SK-N-MC (cell line): ENCODE data around the gene LRP8.

Experiments
- DNase-seq: peaks from one replicate; pipeline ENCODE4 v3.0.0-alpha.2; 2011; ENCODE audit warnings: low read depth, low spot score
- H3K27ac ChIP-seq: fragments of 200-600 bp; sonication (generic); 2 replicates; pipeline ENCODE4 v1.5.1; 2016; ENCODE audit warnings: mixed run types
- H3K36me3 ChIP-seq: fragments of 200-600 bp; sonication (generic); 2 replicates; pipeline ENCODE4 v1.6.1; 2017; ENCODE audit warnings: antibody characterized with exemption, low read length, mixed read lengths; ENCODE audit not compliant: insufficient read depth
- H3K4me3 ChIP-seq: fragments of 200-600 bp; sonication (generic); 2 replicates; pipeline ENCODE4 v1.5.1; 2016
- H3K9ac ChIP-seq: fragments of 200-600 bp; sonication (generic); 2 replicates; pipeline ENCODE4 v1.8.0; 2017; ENCODE audit warnings: mixed run types, mixed read lengths; ENCODE audit not compliant: insufficient read length
- H3K9me3 ChIP-seq: fragments of 200-600 bp; sonication (generic); 2 replicates; pipeline ENCODE4 v1.6.1; 2017; ENCODE audit warnings: low read depth, mild to moderate bottlenecking, antibody characterized with exemption, low read length, moderate library complexity, mixed read lengths
- EZH2 ChIP-seq: fragments of 200-600 bp; sonication (generic); IDR thresholded peaks from one replicate; pipeline ENCODE4 v1.6.1; 2017; ENCODE audit warnings: antibody characterized with exemption
- FOXP2 ChIP-seq: optimal IDR thresholded peaks from 2 replicates; pipeline ENCODE3; 2011; ENCODE audit warnings: mild to moderate bottlenecking, moderate library complexity; ENCODE audit not compliant: insufficient read depth; ENCODE audit errors: extremely low read length, control extremely low read depth
- POLR2AphosphoS5 ChIP-seq: IDR thresholded peaks from 2 replicates; pipeline ENCODE4 v1.6.1; 2012; ENCODE audit warnings: mild to moderate bottlenecking, low read depth, low read length, borderline replicate concordance

The LRP8 gene

DNA sequence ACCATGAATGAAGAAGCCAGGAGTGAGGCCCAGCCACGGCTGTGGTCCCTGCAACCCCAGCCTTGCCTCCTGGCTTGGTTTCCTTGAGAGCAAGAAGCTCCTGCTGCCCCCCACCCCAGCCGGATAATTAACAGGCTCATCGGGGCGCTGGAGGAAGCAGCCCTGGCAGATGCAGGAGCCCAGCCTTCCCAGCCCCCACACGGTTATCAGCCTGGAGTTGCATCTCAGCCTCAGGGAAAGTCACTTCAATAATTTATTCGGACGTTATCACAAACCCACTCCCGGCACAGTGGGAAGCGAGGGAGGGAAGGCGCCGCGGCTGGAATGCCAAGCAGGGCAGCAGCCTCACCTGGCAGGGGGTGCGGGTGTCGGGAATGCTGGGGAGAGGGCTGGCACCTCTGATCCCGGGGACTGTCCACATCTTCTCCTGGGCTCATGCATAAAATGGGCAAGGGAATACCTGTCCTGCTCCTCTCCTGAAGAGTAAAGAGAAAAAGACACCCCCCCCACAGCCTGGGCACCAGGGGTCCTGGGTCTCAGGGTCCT, 43.3 kb upstream of the LRP8 start:
- Histone ChIP-seq H3K4me3 (no peak overlapping the region), H3K9me3 (no peaks in the 10 kb centered on the region), H3K36me3 (no peaks in the 10 kb centered on the region), H3K9ac (no peak overlapping the region), H3K27ac (no peak overlapping the region)
- DNase-seq, result no peak
- TF ChIP-seq POLR2AphosphoS5 (no peak), FOXP2 (no peak), EZH2 (no peak)

DNA sequence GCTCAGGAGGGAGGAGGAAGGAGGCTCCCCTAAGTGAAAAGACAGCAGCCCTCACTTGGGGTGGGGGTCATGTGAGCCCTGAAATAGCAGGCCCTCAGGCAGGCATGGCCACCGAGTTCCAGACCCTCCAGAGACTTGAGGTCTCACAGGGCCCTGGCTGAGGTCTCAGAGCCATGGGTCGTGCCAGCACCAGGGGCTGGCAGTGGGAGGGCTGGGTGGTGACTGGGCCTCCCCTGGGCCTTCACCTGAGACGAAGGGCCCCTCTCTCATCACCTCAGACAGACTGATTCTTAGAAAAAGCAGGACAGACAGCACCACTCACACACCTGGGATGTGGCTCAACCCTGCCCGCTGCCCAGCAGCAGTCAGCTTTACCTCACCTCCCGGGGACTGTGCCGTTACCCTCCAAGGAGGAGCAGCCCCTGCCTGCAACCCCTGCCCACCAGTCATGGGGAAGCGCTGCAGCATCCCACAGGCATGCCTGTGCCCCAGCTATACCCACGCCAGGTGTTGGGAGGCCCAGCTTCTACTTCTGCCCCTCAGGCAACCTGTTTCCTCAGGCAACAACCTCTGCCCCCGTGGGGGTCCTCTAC, 42.6 kb upstream of the LRP8 start:
- Histone ChIP-seq H3K4me3 (no peak overlapping the region), H3K36me3 (no peaks in the 10 kb centered on the region), H3K9me3 (no peaks in the 10 kb centered on the region), H3K27ac (no peak overlapping the region), H3K9ac (no peak overlapping the region)
- TF ChIP-seq POLR2AphosphoS5, result no peak
- no peak for TF ChIP-seq EZH2
- no peak for TF ChIP-seq FOXP2
- no peak for DNase-seq

DNA sequence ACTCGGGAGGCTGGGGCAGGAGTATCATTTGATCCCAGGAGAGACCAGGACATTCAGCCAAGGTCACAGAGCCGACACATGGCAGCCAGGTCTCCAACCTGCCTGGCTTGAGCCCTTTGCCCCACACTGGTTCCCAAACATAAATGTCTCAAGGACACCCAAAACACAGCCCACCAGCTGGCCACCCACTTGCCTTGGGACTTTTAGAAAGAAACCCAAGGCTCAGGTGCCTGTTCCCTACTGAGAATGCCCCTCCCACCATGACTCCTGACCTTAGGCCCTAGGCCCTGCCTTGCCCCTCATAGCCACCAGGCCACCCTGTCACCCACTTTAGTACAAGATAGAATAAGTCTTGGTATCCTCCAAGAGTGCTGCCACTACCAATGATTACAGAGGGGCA, 41.9 kb upstream of the LRP8 start:
- no peak for DNase-seq
- no peak overlapping the region for H3K9ac ChIP-seq
- no peaks in the 10 kb centered on the region for H3K36me3 ChIP-seq
- no peaks in the 10 kb centered on the region for H3K9me3 ChIP-seq
- H3K27ac ChIP-seq, result no peak overlapping the region
- H3K4me3 ChIP-seq, result no peak overlapping the region
- TF ChIP-seq FOXP2 (no peak), EZH2 (no peak), POLR2AphosphoS5 (no peak)

DNA sequence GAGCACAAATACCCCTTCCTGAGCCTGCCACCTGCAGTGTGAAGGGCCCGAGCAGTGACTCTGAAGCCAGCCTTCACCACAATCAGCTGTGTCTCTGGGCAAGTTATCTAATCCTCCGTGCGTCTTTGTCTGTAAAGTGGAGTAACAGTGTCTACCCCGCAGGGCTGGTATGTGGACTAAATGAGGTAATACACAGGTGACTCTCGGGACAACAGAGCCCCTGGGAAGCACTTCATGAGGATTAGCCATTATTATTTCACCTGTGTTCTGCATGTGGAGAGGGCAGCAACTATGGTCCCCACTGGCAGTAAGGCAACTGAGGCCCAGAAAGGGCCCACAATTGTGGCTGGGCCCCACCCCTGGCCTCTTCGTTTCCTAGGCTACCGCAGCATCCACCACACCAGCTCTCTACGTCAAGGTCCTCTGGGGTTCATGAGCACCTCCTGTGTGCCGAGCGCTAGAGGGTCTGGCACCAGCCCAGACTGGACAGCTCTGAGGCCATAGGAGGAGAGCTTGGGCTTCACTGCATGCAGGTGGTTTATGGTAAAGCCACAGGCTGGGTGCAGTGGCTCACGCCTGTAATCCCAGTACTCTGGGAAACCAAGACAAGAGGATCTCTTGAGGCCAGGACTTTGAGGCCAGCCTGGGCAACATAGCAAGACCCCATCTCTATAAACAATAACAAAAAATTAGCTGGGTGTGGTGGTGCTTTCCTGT, 41.3 kb upstream of the LRP8 start:
- H3K27ac ChIP-seq, result no peak overlapping the region
- H3K4me3 ChIP-seq, result no peak overlapping the region
- no peak overlapping the region for H3K9ac ChIP-seq
- H3K9me3 ChIP-seq, result no peaks in the 10 kb centered on the region
- no peak for DNase-seq
- TF ChIP-seq EZH2, result no peak
- no peak for TF ChIP-seq FOXP2
- TF ChIP-seq POLR2AphosphoS5, result no peak
- H3K36me3 ChIP-seq, result no peaks in the 10 kb centered on the region

DNA sequence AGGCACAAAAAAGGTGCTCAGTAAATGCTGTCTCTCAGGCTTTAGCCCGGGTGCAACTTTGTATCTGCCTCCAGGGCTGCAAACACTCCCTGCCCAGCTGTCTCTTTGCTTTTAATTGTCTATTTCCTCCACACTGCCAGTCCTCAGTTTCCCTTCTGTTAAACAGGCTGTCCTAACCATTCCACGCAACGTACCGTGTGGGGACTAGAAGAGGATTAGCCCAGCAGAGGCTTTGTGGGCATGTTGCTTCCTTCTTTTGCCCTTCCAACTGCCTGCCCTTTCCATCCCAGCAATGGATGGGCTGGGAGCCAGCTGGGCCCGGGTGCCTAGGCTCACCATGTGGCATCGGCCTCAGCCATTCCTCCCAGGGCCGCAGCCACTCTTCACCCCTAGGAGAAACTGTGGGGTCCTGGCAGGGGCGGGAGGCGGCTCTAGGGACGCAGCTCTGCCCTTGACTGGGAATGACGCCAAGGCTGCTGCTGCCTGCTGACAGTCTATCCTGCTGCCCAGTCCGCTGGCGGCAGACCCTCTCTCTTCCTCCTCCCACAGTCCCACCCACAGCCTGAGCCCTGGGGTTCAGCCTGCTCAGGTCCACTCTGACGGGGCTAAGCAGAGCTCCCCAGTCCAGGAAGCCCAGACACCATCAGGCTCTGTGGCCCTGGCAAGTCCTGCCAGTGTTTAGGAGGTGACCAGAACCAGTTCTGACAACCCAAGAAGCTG, 40.6 kb upstream of the LRP8 start:
- no peak overlapping the region for H3K27ac ChIP-seq
- H3K9ac ChIP-seq, result no peak overlapping the region

DNA sequence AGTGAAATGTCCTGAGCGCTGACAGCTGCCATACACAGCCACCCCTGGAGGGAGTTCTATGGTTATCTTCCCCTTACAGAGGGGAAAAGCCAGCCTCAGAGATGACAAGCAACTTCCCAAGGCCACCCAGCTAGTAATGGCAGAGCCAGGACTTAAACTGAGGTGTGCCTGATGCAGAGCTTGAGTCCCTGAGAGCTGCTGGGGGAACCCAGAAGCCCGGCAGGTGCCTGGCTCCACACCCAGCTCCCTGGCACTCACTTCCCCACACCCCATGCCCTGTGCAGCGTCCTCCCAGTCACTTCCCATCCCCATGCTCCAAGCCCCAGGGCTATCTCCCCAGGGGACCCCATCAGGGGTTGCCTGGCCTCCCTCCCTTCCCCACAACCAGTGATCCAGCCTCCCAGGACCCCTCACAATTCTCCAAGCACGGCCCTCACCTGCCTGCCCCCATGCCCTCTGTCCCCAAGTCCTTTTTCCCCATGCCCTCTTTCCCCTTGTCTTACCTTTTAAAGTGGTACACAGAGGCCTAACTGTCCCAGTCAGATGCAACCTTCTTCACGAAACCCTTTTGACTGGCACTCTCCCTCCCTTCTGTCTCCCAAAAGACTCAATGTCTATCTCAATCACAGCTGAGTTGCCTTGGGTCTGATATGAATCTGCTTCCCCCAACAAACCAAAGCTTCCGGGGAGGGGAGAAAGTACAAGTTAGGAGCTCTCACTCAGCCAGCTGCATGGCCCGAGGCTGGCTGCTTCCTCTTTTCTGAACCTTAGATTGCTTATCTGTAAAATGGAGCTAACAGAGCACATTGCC, 39.8 kb upstream of the LRP8 start:
- DNase-seq, result peak; percentile 12

More for the DNA sequence above, 40.6 kb upstream of the LRP8 start:
- no peak overlapping the region for H3K4me3 ChIP-seq
- TF ChIP-seq EZH2 (no peak), FOXP2 (no peak), POLR2AphosphoS5 (no peak)
- no peaks in the 10 kb centered on the region for H3K9me3 ChIP-seq
- no peak for DNase-seq
- no peaks in the 10 kb centered on the region for H3K36me3 ChIP-seq

DNA sequence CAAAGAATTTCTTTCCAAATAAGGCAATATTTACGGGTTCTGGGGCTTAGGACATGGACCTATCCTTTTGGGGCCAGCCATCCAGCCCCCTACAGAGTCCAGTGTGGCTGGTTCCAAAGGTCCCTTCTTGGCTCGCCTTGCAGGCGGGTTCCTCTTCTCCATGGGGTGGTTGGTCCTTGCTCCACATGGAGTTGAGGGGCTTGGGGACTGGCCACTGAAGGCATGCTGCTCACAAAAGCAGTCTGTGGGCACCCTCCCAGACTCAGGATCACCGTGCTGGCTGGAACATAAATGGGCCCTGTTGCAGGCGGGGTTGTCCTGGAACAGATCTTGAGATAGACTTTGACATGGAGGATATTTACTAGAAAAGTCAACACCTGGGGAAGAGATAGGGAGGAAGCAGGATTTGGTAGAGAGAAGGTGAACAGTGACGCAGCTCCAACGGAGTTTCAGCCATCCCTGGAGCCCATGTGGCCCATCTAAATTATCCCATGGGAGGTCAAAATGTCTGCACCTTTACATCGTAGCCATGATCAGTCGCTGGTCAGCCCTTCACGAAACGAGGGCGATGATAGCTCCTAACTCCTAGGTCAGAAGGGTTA, 39.1 kb upstream of the LRP8 start:
- H3K4me3 ChIP-seq, result no peak overlapping the region
- DNase-seq, result no peak
- no peaks in the 10 kb centered on the region for H3K36me3 ChIP-seq
- H3K9me3 ChIP-seq, result no peaks in the 10 kb centered on the region
- no peak overlapping the region for H3K9ac ChIP-seq
- no peak overlapping the region for H3K27ac ChIP-seq
- no peak for TF ChIP-seq FOXP2
- no peak for TF ChIP-seq POLR2AphosphoS5
- no peak for TF ChIP-seq EZH2

More for the DNA sequence above, 39.8 kb upstream of the LRP8 start:
- no peak overlapping the region for H3K9ac ChIP-seq
- H3K36me3 ChIP-seq, result no peaks in the 10 kb centered on the region
- no peaks in the 10 kb centered on the region for H3K9me3 ChIP-seq
- H3K4me3 ChIP-seq, result no peak overlapping the region
- TF ChIP-seq FOXP2 (no peak), POLR2AphosphoS5 (no peak), EZH2 (no peak)
- no peak overlapping the region for H3K27ac ChIP-seq
